ENCODE results near the gene MSANTD7.
A peak's percentile ranks its signal among the peaks of the same experiment; 100 is the strongest.
"Not testable (repeated sequence)": the region's sequence is repeated elsewhere in the genome, so short reads cannot be mapped to it uniquely, and the experiment has no call there.

MSANTD7 gene, protein sequence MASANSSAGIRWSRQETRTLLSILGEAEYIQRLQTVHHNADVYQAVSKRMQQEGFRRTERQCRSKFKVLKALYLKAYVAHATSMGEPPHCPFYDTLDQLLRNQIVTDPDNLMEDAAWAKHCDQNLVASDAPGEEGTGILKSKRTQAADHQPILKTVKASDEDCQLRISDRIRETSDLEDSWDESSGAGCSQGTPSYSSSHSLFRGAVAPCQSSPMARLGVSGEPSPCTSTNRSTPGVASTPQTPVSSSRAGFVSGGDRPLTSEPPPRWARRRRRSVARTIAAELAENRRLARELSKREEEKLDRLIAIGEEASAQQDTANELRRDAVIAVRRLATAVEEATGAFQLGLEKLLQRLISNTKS

GRCh38 chr10:14837757-14838581, at the start of gene MSANTD7, which contains the start of the genes CDNF and HSPA14:
MSANTD7 (plus strand) TSS chr10:14838306; CDS start chr10:14842285, 3,979 bp downstream.
CDNF (minus strand) TSS chr10:14838037; CDS start chr10:14837946, 91 bp downstream.
HSPA14 (plus strand) TSS chr10:14838306; CDS start chr10:14838403, 97 bp downstream.
- Mint-ChIP-seq H3K4me1 (peaks cover 23% of the 10 kb centered on the region), H3K27me3 (no peaks in the 10 kb centered on the region), H3K9me3 (no peaks in the 10 kb centered on the region), H3K4me3 (peak within 1 kb of the TSS; percentile 91), H3K36me3 (peaks cover 26% of the 10 kb centered on the region), H3K27ac (peak within 1 kb of the TSS; percentile 91)
- peak; percentile 99 for DNase-seq
- CTCF ChIA-PET = interaction anchor here (0.7 to 2.6 kb wide), 13 partner anchors 10 to 339 kb away, joined by 3 to 10 read pairs (median 4); partner anchors contain the start of gene SUV39H2

DNA sequence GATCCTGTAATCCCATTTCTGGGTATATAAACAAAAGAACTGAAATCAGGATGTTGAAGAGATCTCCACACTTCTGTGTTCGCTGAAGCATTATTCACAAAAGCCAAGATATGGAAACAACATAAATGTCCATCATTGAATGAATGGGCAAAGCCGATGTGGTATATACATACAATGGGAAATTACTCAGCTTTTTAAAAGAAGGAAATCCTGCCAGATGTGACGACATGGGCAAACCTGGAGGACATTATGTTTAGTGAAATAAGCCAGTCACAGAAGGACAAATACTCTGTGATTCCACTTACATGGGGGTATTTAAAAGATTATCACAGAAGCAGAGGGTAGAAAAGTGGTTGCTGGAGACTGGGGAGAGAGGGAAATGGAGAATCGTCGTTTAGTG, 39.5 kb upstream of the MSANTD7 start:
- H3K36me3 Mint-ChIP-seq = no peaks in the 10 kb centered on the region
- H3K27ac Mint-ChIP-seq = no peak overlapping the region
- no peak overlapping the region for H3K4me3 Mint-ChIP-seq
- peaks cover 20% of the 10 kb centered on the region for H3K27me3 Mint-ChIP-seq
- CTCF ChIA-PET = no interaction called here
- H3K9me3 Mint-ChIP-seq = no peaks in the 10 kb centered on the region
- no peaks in the 10 kb centered on the region for H3K4me1 Mint-ChIP-seq
- no peak for DNase-seq

GRCh38 chr10:14800397-14800796, 37.7 kb upstream of the MSANTD7 start:
- H3K27ac Mint-ChIP-seq = no peak overlapping the region
- H3K9me3 Mint-ChIP-seq = no peaks in the 10 kb centered on the region
- CTCF ChIA-PET = interaction anchor here (1.0 kb wide), 1 partner anchor 247 kb away, joined by 5 read pairs; no protein-coding TSS in a partner anchor
- H3K4me3 Mint-ChIP-seq = no peak overlapping the region
- DNase-seq = no peak
- H3K36me3 Mint-ChIP-seq = no peaks in the 10 kb centered on the region
- no peaks in the 10 kb centered on the region for H3K4me1 Mint-ChIP-seq
- H3K27me3 Mint-ChIP-seq = peaks cover 20% of the 10 kb centered on the region

DNA sequence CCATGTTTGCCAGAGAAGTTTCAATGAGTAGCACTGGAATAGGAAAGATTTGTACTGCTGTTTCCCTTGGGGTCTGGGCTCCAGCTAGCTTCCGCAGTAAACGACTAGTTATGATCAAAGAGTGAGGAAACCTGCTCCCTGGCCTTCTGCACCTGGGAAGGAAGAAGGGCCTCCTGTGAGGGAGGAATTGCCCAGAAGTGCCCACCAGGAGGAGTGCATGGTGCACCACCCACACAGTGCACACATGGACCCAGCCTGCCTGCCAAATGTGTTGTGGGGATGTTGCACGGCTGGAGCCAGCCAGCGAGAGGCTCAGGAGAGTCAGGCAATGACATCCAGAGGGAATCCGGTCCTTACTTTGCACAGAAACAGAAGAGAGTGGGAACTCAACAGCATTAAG, 36.4 kb upstream of the MSANTD7 start:
- Mint-ChIP-seq H3K27me3 (peaks cover 20% of the 10 kb centered on the region), H3K4me3 (no peak overlapping the region), H3K36me3 (no peaks in the 10 kb centered on the region), H3K4me1 (no peaks in the 10 kb centered on the region), H3K9me3 (no peaks in the 10 kb centered on the region), H3K27ac (no peak overlapping the region)
- CTCF ChIA-PET = no interaction called here
- DNase-seq = no peak

DNA sequence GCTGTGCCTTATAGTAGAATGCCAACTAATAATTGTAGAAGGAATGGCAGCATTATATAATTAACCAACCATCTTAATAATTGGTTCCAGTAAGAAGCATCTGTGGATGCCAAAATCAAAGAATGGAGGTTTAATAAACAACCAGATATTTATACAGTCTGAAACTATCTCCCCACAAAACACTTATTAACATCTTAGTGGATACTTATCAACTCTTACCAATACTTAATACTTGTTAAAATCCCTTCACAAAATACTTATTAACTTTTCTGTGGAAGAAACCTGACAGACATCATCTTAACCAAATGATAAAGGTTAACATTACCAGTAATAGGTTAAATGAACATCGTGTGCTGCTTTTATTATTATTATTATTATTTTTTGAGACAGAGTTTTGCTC, 34.3 kb upstream of the MSANTD7 start:
- Mint-ChIP-seq H3K27me3 (peaks cover 20% of the 10 kb centered on the region), H3K4me3 (no peak overlapping the region), H3K36me3 (no peaks in the 10 kb centered on the region), H3K27ac (no peak overlapping the region), H3K4me1 (no peaks in the 10 kb centered on the region), H3K9me3 (no peaks in the 10 kb centered on the region)
- CTCF ChIA-PET = no interaction called here
- no peak for DNase-seq

- H3K27me3 Mint-ChIP-seq = peaks cover 12% of the 10 kb centered on the region
- H3K36me3 Mint-ChIP-seq = no peaks in the 10 kb centered on the region
- no peak for DNase-seq
- no peaks in the 10 kb centered on the region for H3K9me3 Mint-ChIP-seq
- H3K4me3 Mint-ChIP-seq = no peak overlapping the region
- H3K27ac Mint-ChIP-seq = no peak overlapping the region
- CTCF ChIA-PET = no interaction called here
- peaks cover 5% of the 10 kb centered on the region for H3K4me1 Mint-ChIP-seq
Observed at GRCh38 chr10:14806318-14806717, 31.8 kb upstream of the MSANTD7 start.

DNA sequence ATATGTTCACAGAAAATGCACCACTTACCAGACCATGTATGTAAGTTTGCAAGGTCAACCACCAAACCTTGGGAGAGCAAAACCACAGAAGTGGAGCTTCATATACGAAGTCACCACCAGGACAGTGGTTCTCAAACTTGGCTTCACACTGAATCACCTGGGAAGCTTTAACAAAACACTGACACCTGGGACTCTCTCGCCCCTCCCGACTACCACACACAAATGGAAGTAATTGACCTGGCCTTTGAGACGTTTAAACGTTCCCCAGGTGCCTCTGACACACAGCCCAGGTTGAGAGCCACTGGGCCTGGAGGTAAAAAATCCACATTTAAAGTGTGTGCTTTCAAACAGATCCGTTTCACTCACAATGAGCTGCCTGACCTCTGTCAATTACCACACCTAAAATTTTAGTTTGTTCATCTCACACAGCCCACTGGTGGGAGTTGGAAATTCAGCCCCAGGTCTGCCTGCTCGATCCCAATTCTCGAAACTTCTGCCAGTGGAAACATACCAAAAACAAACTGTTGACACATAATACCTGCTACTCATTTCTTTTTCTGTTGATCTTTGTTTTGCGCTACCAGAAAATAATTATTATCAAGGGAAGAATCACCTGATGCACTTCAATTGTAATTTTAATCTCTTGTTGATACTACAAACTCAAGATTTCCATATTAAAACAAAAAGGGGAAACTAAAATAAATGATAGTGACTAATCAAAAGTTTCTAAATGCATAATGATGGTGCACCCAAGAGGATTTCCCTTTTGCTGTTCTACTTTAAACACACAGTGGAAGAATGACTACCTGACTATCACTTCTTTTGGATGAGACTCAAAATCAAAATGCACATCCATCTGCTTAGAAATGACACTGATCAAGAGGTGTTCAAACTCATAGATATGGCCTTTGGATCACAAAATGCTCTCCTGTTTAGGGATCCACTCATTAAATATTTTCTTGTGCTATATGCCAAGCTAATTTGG, 26.8 kb upstream of the MSANTD7 start:
- CTCF ChIA-PET = no interaction called here
- peaks cover 20% of the 10 kb centered on the region for H3K4me1 Mint-ChIP-seq
- no peak for DNase-seq
- H3K27me3 Mint-ChIP-seq = peaks cover 3% of the 10 kb centered on the region
- H3K9me3 Mint-ChIP-seq = no peaks in the 10 kb centered on the region
- no peaks in the 10 kb centered on the region for H3K36me3 Mint-ChIP-seq
- H3K27ac Mint-ChIP-seq = no peak overlapping the region
- no peak overlapping the region for H3K4me3 Mint-ChIP-seq

- Mint-ChIP-seq H3K9me3 (no peaks in the 10 kb centered on the region), H3K36me3 (no peaks in the 10 kb centered on the region), H3K4me1 (peaks cover 20% of the 10 kb centered on the region), H3K27ac (no peak overlapping the region), H3K27me3 (peaks cover 3% of the 10 kb centered on the region), H3K4me3 (no peak overlapping the region)
- no peak for DNase-seq
- CTCF ChIA-PET = no interaction called here
Observed at GRCh38 chr10:14812271-14812670, 25.8 kb upstream of the MSANTD7 start.

DNA sequence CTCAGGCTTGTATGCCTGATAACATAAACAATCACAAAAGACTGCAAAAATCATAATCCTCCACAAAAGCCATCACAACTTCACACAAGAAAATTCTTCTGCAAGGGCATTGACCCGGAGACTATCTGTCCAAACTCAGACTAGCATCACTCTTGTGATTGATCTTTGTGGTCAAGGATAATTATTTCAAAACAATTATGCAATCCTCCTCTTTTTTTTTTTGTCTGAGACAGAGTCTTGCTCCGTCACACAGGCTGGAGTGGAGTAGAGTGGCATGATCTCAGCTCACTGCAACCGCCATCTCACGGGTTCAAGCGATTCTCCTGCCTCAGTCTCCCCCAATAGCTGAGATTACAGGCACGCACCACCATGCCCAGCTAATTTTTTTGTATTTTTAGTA, 22.4 kb upstream of the MSANTD7 start:
- no peaks in the 10 kb centered on the region for H3K9me3 Mint-ChIP-seq
- peaks cover 17% of the 10 kb centered on the region for H3K4me1 Mint-ChIP-seq
- H3K36me3 Mint-ChIP-seq = no peaks in the 10 kb centered on the region
- CTCF ChIA-PET = interaction anchor here (1.5 kb wide), 1 partner anchor 22 kb away, joined by 4 read pairs; no protein-coding TSS in a partner anchor
- DNase-seq = no peak
- H3K27me3 Mint-ChIP-seq = no peaks in the 10 kb centered on the region
- H3K27ac Mint-ChIP-seq = no peak overlapping the region
- no peak overlapping the region for H3K4me3 Mint-ChIP-seq

- not testable (repeated sequence) for H3K27ac Mint-ChIP-seq, H3K4me3 Mint-ChIP-seq, H3K9me3 Mint-ChIP-seq, H3K36me3 Mint-ChIP-seq, H3K27me3 Mint-ChIP-seq, DNase-seq
- peaks cover 20% of the 10 kb centered on the region for H3K4me1 Mint-ChIP-seq
- CTCF ChIA-PET = interaction anchor here (1.5 kb wide), 1 partner anchor 21 kb away, joined by 4 read pairs; no protein-coding TSS in a partner anchor
Observed at GRCh38 chr10:14816717-14817116, 21.4 kb upstream of the MSANTD7 start.

DNA sequence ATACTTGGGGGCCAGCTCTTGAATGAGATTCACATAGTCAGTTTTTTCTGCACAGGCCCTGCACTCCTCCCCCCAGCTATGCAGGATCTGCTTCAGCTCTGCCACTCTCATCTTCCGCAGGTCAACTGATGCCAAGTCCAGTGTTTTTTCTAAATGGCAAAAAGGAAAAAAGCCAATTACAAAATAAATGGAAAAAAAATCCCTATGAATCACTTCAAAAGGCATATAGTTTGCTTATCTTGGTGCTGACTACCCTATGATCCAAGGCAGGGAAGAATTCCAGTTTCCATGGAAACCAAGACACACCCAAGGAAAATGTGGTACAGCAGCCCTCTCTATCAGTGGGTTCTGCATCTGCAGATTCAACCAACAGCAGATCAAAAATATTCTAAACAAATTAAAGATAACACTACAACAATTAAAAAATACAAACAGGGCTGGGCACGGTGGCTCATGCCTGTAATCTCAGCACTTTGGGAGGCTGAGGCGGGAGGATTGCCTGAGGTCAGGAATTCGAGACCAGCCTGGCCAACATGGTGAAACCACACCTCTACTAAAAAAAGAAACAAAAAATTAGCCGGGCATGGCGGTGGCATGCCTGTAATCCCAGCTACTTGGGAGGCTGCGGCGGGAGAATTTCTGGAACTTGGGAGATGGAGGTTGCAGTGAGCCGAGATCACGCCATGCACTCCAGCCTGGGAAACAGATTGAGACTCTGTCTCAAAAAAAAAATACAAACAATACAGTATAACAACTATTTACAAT, 17.9 kb upstream of the MSANTD7 start:
- H3K27ac Mint-ChIP-seq = no peak overlapping the region
- H3K4me3 Mint-ChIP-seq = no peak overlapping the region
- CTCF ChIA-PET = interaction anchor here (0.9 to 2.7 kb wide), 4 partner anchors 218 to 311 kb away, joined by 3 to 8 read pairs (median 4); no protein-coding TSS in a partner anchor
- no peaks in the 10 kb centered on the region for H3K27me3 Mint-ChIP-seq
- no peaks in the 10 kb centered on the region for H3K36me3 Mint-ChIP-seq
- no peak for DNase-seq
- H3K4me1 Mint-ChIP-seq = peaks cover 5% of the 10 kb centered on the region
- H3K9me3 Mint-ChIP-seq = no peaks in the 10 kb centered on the region

- Mint-ChIP-seq H3K4me3 (no peak overlapping the region), H3K4me1 (peaks cover 5% of the 10 kb centered on the region), H3K36me3 (no peaks in the 10 kb centered on the region), H3K27ac (no peak overlapping the region), H3K27me3 (peaks cover 3% of the 10 kb centered on the region), H3K9me3 (no peaks in the 10 kb centered on the region)
- CTCF ChIA-PET = interaction anchor here (1.3 to 2.7 kb wide), 2 partner anchors 260 to 283 kb away, joined by 3 to 8 read pairs; no protein-coding TSS in a partner anchor
- no peak for DNase-seq
Observed at GRCh38 chr10:14820775-14821154, 17.3 kb upstream of the MSANTD7 start.

All from activated naive CD4-positive, alpha-beta T cell treated with anti-CD3 and anti-CD28 coated beads, Interleukin-2, amount 10 ng/mL, durations not matched to agents 7 days and 5 days (primary cell).